ENCODE results near the gene NAT8L. TPM values are rescaled to one million over a fixed set of nuclear protein-coding genes. Genes with fewer than 3 reads are reported as not detected.

NAT8L gene
- total RNA-seq, 2 experiments from 2014 or later: 0.21 to 0.32 TPM

DNA sequence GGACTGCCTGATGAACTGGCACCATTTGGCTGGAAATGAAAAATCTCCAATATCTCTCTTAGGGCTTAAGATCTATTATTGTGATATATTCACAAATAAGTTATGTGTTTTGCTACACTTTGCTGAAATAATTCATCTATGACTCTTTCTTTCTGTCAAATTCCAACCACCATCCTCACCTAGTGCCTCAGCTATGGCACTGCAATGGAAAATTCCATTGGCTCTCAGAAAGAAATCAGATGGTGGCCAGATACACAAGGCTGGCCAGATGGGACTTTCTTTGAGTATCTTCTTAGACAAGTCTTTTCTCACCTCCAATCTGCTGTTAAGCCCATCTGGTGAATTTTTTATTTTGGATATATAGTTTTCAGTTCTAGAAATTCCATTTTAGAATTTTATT lies 28.0 kb downstream of the NAT8L start:
- H3K4me3 Mint-ChIP-seq: no peak overlapping the region
- CTCF ChIA-PET: interaction anchor here (0.6 to 0.7 kb wide), 3 partner anchors 77 to 526 kb away, joined by 3 to 4 read pairs (median 4); no protein-coding TSS in a partner anchor
- H3K27ac Mint-ChIP-seq: no peak overlapping the region
- no peak for DNase-seq
- no peaks in the 10 kb centered on the region for H3K4me1 Mint-ChIP-seq (ENCODE audit: low read depth)
- no peaks in the 10 kb centered on the region for H3K27me3 Mint-ChIP-seq (ENCODE audit: low read depth)
- intact Hi-C loops (cut with micrococcal nuclease): no loop called here
- H3K36me3 Mint-ChIP-seq (ENCODE audit: low read depth): no peaks in the 10 kb centered on the region
- peaks cover 2% of the 10 kb centered on the region for H3K9me3 Mint-ChIP-seq

GRCh38 chr4:2089222-2089621 lies 30.1 kb downstream of the NAT8L start:
- Mint-ChIP-seq H3K9me3 (peaks cover 2% of the 10 kb centered on the region), H3K4me1 (ENCODE audit: low read depth) (no peaks in the 10 kb centered on the region), H3K27me3 (ENCODE audit: low read depth) (no peaks in the 10 kb centered on the region), H3K4me3 (no peak overlapping the region), H3K36me3 (ENCODE audit: low read depth) (no peaks in the 10 kb centered on the region), H3K27ac (no peak overlapping the region)
- intact Hi-C loops (cut with micrococcal nuclease): no loop called here
- CTCF ChIA-PET: no interaction called here
- DNase-seq: no peak

GRCh38 chr4:2090642-2091041 lies 31.5 kb downstream of the NAT8L start:
- H3K4me3 Mint-ChIP-seq: no peak overlapping the region
- H3K4me1 Mint-ChIP-seq (ENCODE audit: low read depth): no peaks in the 10 kb centered on the region
- peaks cover 2% of the 10 kb centered on the region for H3K9me3 Mint-ChIP-seq
- CTCF ChIA-PET: no interaction called here
- intact Hi-C loops (cut with micrococcal nuclease): no loop called here
- no peaks in the 10 kb centered on the region for H3K27me3 Mint-ChIP-seq (ENCODE audit: low read depth)
- H3K36me3 Mint-ChIP-seq (ENCODE audit: low read depth): no peaks in the 10 kb centered on the region
- H3K27ac Mint-ChIP-seq: no peak overlapping the region
- no peak for DNase-seq

- Mint-ChIP-seq H3K4me1 (ENCODE audit: low read depth) (no peaks in the 10 kb centered on the region), H3K9me3 (peaks cover 7% of the 10 kb centered on the region), H3K4me3 (no peak overlapping the region), H3K27me3 (ENCODE audit: low read depth) (no peaks in the 10 kb centered on the region), H3K36me3 (ENCODE audit: low read depth) (no peaks in the 10 kb centered on the region), H3K27ac (no peak overlapping the region)
- intact Hi-C loops (cut with micrococcal nuclease): no loop called here
- no peak for DNase-seq
- CTCF ChIA-PET: interaction anchor here (0.6 kb wide), 1 partner anchor 887 kb away, joined by 5 read pairs; no protein-coding TSS in a partner anchor
Observed at GRCh38 chr4:2091990-2092668, 33.0 kb downstream of the NAT8L start.

DNA sequence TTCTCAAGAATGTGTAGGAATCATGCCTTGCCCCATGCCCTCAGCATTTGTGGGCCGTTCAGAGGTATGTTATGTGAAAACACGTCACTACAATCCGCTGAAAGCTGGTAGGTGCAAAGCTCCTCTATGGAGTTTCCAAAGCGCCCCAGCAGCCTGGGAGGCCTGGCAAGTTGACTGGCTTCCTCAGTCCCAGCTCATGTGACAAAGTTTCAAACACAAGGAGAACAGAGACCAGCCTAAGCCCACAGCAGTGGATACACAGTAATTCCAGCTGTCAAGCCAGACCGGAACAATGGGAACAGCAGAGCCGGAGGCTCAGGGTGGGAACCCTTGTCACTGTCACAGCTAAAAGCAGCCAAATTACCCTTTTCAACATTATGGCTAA lies 33.5 kb downstream of the NAT8L start:
- Mint-ChIP-seq H3K4me3 (no peak overlapping the region), H3K27me3 (ENCODE audit: low read depth) (no peaks in the 10 kb centered on the region), H3K9me3 (peaks cover 5% of the 10 kb centered on the region), H3K27ac (no peak overlapping the region), H3K4me1 (ENCODE audit: low read depth) (no peaks in the 10 kb centered on the region), H3K36me3 (ENCODE audit: low read depth) (no peaks in the 10 kb centered on the region)
- intact Hi-C loops (cut with micrococcal nuclease): no loop called here
- DNase-seq: no peak
- CTCF ChIA-PET: interaction anchor here (0.6 kb wide), 1 partner anchor 887 kb away, joined by 5 read pairs; no protein-coding TSS in a partner anchor

GRCh38 chr4:2093265-2093664 lies 34.1 kb downstream of the NAT8L start:
- Mint-ChIP-seq H3K27ac (no peak overlapping the region), H3K4me1 (ENCODE audit: low read depth) (no peaks in the 10 kb centered on the region), H3K9me3 (peaks cover 5% of the 10 kb centered on the region), H3K27me3 (ENCODE audit: low read depth) (no peaks in the 10 kb centered on the region), H3K4me3 (no peak overlapping the region), H3K36me3 (ENCODE audit: low read depth) (no peaks in the 10 kb centered on the region)
- intact Hi-C loops (cut with micrococcal nuclease): no loop called here
- no peak for DNase-seq
- CTCF ChIA-PET: no interaction called here

DNA sequence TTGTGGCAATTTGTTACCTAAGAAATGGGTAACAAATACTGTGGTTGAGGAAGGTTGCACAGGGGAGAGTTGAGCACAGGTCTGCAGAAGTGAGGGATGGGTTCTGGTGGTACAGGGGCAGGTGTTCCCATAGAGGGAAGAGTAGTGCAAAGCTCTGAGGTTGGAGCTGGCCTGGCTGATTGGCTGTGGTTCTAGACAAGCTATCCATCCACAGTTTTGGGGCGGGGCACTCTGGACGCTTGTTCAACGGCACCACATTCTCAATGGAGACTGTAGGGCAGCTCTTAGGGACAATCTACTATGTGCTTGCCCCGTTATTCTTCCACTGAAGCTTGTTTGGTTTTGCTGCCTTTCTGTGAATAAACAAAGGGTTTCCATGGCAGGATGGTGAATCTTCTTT lies 35.4 kb downstream of the NAT8L start:
- H3K27me3 Mint-ChIP-seq (ENCODE audit: low read depth): no peaks in the 10 kb centered on the region
- intact Hi-C loops (cut with micrococcal nuclease): no loop called here
- no peaks in the 10 kb centered on the region for H3K36me3 Mint-ChIP-seq (ENCODE audit: low read depth)
- H3K4me1 Mint-ChIP-seq (ENCODE audit: low read depth): no peaks in the 10 kb centered on the region
- no peak overlapping the region for H3K4me3 Mint-ChIP-seq
- CTCF ChIA-PET: no interaction called here
- no peak overlapping the region for H3K27ac Mint-ChIP-seq
- H3K9me3 Mint-ChIP-seq: peaks cover 5% of the 10 kb centered on the region
- DNase-seq: no peak

DNA sequence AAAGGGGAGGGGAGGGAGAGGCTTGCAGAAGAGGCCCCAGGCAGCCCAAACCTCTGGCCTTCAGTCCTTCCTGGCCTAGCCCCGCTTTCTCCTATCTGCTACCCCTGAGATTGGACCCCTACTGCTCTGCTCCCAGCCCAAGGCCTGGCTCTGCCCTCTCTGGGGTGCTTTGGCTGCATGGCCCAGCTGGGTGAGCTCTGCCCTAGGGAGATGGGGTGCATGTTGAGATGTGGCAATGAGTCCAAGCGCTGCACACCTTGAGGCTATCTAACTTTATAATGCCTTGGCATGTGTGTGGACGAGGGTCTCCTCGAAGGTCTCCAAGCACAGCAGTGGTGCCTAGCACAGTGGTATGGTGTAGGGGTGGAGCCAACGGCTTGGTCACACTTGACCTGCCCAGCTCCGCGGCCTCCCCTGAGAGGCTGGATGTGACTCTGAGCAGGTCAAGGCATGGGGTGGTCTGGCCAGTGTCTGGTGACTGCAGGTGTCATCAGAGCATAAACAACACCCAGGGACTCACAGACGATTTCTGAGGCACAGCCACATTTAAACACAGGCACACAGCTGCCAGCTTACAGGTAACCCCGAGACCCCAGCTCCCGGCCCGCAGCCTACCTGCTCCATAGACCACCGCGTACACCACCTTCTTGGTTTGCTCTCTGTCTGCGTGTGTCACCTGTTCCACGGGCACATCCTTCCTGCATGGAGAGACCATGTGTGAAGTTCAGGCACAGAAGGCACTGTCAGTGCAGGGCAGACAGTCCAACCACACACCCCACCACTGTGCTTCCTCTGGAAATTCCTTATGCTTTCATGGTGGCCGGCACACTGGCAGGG lies 36.3 kb downstream of the NAT8L start:
- H3K4me1 Mint-ChIP-seq (ENCODE audit: low read depth): no peaks in the 10 kb centered on the region
- no peak overlapping the region for H3K27ac Mint-ChIP-seq
- H3K36me3 Mint-ChIP-seq (ENCODE audit: low read depth): no peaks in the 10 kb centered on the region
- no peak for DNase-seq
- H3K27me3 Mint-ChIP-seq (ENCODE audit: low read depth): no peaks in the 10 kb centered on the region
- CTCF ChIA-PET: interaction anchor here (0.6 kb wide), 1 partner anchor 132 kb away, joined by 3 read pairs; no protein-coding TSS in a partner anchor
- H3K4me3 Mint-ChIP-seq: no peak overlapping the region
- intact Hi-C loops (cut with micrococcal nuclease): no loop called here
- peaks cover 5% of the 10 kb centered on the region for H3K9me3 Mint-ChIP-seq

GRCh38 chr4:2096073-2096609 lies 37.0 kb downstream of the NAT8L start:
- no peak for DNase-seq
- CTCF ChIA-PET: no interaction called here
- H3K4me3 Mint-ChIP-seq: no peak overlapping the region

GRCh38 chr4:2101346-2102044 lies 42.4 kb downstream of the NAT8L start:
- no peak for DNase-seq
- Mint-ChIP-seq H3K4me1 (ENCODE audit: low read depth) (no peaks in the 10 kb centered on the region), H3K9me3 (peaks cover 22% of the 10 kb centered on the region), H3K27ac (no peak overlapping the region), H3K27me3 (ENCODE audit: low read depth) (no peaks in the 10 kb centered on the region), H3K36me3 (ENCODE audit: low read depth) (no peaks in the 10 kb centered on the region), H3K4me3 (no peak overlapping the region)
- intact Hi-C loops (cut with micrococcal nuclease): no loop called here
- CTCF ChIA-PET: no interaction called here

More at GRCh38 chr4:2096073-2096609, 37.0 kb downstream of the NAT8L start:
- no peaks in the 10 kb centered on the region for H3K4me1 Mint-ChIP-seq (ENCODE audit: low read depth)
- H3K27ac Mint-ChIP-seq: no peak overlapping the region
- H3K9me3 Mint-ChIP-seq: peaks cover 5% of the 10 kb centered on the region
- intact Hi-C loops (cut with micrococcal nuclease): no loop called here
- no peaks in the 10 kb centered on the region for H3K27me3 Mint-ChIP-seq (ENCODE audit: low read depth)
- H3K36me3 Mint-ChIP-seq (ENCODE audit: low read depth): no peaks in the 10 kb centered on the region

- intact Hi-C loops (cut with micrococcal nuclease): no loop called here
- H3K4me1 Mint-ChIP-seq (ENCODE audit: low read depth): no peaks in the 10 kb centered on the region
- CTCF ChIA-PET: no interaction called here
- no peaks in the 10 kb centered on the region for H3K27me3 Mint-ChIP-seq (ENCODE audit: low read depth)
- H3K4me3 Mint-ChIP-seq: no peak overlapping the region
- DNase-seq: no peak
- no peak overlapping the region for H3K27ac Mint-ChIP-seq
- peaks cover 19% of the 10 kb centered on the region for H3K9me3 Mint-ChIP-seq
- H3K36me3 Mint-ChIP-seq (ENCODE audit: low read depth): no peaks in the 10 kb centered on the region
Observed at GRCh38 chr4:2102045-2102883, 43.1 kb downstream of the NAT8L start.

Measured in activated naive CD4-positive, alpha-beta T cell treated with anti-CD3 and anti-CD28 coated beads for 36 hours (primary cell).